ENCODE data around the gene PARN. TPM values are rescaled to one million over a fixed set of nuclear protein-coding genes. Genes with fewer than 3 reads are reported as not detected.

The PARN gene
- total and polyA plus RNA-seq, 2 of the 8 experiments (the other 6 are each of a cell fraction or from before 2014, with no cell fraction given), result 24.5 to 44.6 TPM

- TF ChIP-seq, protein P1, sequence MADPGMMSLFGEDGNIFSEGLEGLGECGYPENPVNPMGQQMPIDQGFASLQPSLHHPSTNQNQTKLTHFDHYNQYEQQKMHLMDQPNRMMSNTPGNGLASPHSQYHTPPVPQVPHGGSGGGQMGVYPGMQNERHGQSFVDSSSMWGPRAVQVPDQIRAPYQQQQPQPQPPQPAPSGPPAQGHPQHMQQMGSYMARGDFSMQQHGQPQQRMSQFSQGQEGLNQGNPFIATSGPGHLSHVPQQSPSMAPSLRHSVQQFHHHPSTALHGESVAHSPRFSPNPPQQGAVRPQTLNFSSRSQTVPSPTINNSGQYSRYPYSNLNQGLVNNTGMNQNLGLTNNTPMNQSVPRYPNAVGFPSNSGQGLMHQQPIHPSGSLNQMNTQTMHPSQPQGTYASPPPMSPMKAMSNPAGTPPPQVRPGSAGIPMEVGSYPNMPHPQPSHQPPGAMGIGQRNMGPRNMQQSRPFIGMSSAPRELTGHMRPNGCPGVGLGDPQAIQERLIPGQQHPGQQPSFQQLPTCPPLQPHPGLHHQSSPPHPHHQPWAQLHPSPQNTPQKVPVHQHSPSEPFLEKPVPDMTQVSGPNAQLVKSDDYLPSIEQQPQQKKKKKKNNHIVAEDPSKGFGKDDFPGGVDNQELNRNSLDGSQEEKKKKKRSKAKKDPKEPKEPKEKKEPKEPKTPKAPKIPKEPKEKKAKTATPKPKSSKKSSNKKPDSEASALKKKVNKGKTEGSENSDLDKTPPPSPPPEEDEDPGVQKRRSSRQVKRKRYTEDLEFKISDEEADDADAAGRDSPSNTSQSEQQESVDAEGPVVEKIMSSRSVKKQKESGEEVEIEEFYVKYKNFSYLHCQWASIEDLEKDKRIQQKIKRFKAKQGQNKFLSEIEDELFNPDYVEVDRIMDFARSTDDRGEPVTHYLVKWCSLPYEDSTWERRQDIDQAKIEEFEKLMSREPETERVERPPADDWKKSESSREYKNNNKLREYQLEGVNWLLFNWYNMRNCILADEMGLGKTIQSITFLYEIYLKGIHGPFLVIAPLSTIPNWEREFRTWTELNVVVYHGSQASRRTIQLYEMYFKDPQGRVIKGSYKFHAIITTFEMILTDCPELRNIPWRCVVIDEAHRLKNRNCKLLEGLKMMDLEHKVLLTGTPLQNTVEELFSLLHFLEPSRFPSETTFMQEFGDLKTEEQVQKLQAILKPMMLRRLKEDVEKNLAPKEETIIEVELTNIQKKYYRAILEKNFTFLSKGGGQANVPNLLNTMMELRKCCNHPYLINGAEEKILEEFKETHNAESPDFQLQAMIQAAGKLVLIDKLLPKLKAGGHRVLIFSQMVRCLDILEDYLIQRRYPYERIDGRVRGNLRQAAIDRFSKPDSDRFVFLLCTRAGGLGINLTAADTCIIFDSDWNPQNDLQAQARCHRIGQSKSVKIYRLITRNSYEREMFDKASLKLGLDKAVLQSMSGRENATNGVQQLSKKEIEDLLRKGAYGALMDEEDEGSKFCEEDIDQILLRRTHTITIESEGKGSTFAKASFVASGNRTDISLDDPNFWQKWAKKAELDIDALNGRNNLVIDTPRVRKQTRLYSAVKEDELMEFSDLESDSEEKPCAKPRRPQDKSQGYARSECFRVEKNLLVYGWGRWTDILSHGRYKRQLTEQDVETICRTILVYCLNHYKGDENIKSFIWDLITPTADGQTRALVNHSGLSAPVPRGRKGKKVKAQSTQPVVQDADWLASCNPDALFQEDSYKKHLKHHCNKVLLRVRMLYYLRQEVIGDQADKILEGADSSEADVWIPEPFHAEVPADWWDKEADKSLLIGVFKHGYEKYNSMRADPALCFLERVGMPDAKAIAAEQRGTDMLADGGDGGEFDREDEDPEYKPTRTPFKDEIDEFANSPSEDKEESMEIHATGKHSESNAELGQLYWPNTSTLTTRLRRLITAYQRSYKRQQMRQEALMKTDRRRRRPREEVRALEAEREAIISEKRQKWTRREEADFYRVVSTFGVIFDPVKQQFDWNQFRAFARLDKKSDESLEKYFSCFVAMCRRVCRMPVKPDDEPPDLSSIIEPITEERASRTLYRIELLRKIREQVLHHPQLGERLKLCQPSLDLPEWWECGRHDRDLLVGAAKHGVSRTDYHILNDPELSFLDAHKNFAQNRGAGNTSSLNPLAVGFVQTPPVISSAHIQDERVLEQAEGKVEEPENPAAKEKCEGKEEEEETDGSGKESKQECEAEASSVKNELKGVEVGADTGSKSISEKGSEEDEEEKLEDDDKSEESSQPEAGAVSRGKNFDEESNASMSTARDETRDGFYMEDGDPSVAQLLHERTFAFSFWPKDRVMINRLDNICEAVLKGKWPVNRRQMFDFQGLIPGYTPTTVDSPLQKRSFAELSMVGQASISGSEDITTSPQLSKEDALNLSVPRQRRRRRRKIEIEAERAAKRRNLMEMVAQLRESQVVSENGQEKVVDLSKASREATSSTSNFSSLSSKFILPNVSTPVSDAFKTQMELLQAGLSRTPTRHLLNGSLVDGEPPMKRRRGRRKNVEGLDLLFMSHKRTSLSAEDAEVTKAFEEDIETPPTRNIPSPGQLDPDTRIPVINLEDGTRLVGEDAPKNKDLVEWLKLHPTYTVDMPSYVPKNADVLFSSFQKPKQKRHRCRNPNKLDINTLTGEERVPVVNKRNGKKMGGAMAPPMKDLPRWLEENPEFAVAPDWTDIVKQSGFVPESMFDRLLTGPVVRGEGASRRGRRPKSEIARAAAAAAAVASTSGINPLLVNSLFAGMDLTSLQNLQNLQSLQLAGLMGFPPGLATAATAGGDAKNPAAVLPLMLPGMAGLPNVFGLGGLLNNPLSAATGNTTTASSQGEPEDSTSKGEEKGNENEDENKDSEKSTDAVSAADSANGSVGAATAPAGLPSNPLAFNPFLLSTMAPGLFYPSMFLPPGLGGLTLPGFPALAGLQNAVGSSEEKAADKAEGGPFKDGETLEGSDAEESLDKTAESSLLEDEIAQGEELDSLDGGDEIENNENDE (IDR thresholded peaks at IDR 0.05; ENCODE audit: insufficient replicate concordance, low read length), result no peak
- TF ChIP-seq KDM4A (IDR thresholded peaks at IDR 0.05; ENCODE audit: low read depth, low read length, severe bottlenecking) (no peak), TAF7 (optimal IDR thresholded peaks at IDR 0.05; ENCODE audit: borderline replicate concordance, low read depth, low read length) (no peak), TAF1 (IDR thresholded peaks at IDR 0.05; ENCODE audit: low read depth, low read length) (no peak), SP4 (IDR thresholded peaks at IDR 0.05; ENCODE audit: low read length) (no peak), RAD21 (IDR thresholded peaks at IDR 0.05 in 1 of 2, conservative IDR thresholded peaks at IDR 0.05 in 1 of 2; ENCODE audit: low read depth in 2 of 2, low read length in 2 of 2) (no peak), BACH1 (IDR thresholded peaks at IDR 0.05; ENCODE audit: low read length) (no peak), NANOG (IDR thresholded peaks at IDR 0.05; ENCODE audit: insufficient read depth, low read depth, low read length, poor library complexity, severe bottlenecking) (no peak), JUND (IDR thresholded peaks at IDR 0.05; ENCODE audit: low read length) (no peak)
Measured at GRCh38 chr16:14641206-14641605, 11.1 kb upstream of the PARN start (continued).
